GM18868 (cell line): ENCODE data around the gene TUBAL3.
A peak's percentile ranks its signal among the peaks of the same experiment; 100 is the strongest.
"Not testable (repeated sequence)": the region's sequence is repeated elsewhere in the genome, so short reads cannot be mapped to it uniquely, and the experiment has no call there.

Experiments
- ATAC-seq: cut with Tn5 transposase; IDR thresholded peaks from one replicate; pipeline ENCODE4 v1.9.1; 2021; ENCODE audit warnings: mild to moderate bottlenecking, moderate library complexity; ENCODE audit not compliant: unreplicated experiment

The TUBAL3 gene

DNA sequence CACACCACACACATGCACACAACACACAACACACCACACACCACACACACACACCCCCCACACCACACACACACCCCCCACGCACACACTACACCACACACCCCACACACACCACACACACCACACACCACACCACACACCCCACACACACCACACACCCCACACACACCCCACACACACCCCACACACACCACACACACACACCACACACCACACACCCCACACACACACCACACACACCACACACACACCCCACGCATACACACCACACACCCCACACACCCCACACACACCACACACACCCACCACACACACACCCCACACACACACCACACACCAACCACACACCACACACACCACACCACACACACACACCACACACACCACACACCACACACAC, 23.4 kb downstream of the TUBAL3 start:
- no peak for ATAC-seq

DNA sequence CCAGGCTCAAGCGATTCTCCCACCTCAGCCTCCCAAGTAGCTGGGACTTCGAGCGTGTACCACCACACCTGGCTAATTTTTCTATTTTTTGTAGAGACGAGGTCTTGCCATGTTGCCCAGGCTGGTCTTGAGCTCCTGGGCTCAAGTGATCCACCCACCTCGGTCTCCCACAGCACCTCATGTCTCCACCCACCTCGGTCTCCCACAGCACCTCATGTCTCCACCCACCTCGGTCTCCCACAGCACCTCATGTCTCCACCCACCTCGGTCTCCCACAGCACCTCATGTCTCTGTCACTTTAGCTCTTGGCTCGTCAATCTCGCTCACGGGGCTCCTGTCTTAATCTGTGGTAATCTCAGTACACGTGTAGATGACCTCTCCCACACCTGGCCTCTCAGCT, 24.2 kb downstream of the TUBAL3 start:
- not testable (repeated sequence) for ATAC-seq

DNA sequence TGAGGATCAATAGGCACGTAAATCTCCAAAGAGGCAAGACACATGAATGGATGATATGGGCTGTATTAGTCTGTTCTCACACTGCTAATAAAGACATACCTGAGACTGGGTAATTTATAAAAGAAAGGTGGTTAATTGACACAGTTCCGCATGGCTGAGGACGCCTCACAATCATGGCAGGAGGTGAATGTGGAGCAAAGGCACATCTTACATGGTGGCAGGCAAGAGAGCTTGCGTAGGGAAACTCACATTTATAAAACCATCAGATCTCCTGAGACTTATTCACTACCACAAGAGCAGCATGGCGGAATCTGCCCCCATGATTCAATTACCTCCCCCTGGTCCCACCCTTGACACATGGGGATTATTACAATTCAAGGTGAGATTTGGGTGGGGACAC, 25.4 kb downstream of the TUBAL3 start:
- ATAC-seq: not testable (repeated sequence)

DNA sequence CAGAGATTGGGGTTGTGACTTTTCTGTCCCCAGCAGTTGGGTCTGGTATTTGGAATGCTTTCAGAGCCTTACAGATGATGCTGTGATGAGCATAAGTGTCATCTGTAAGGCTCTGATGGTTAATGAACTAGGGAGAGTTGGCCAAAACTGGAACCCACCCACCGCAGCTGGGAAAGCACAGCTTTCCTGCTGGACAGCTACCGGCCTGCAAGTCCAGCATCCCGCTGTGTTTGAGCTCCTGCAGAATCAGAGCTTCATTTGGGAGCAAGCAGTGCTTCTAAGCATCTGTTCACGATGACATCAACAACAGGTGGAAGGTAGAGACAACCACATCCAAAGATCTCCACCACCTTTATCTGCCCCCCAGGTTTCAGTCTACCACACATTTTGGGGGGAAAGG, 28.2 kb downstream of the TUBAL3 start:
- ATAC-seq: no peak

DNA sequence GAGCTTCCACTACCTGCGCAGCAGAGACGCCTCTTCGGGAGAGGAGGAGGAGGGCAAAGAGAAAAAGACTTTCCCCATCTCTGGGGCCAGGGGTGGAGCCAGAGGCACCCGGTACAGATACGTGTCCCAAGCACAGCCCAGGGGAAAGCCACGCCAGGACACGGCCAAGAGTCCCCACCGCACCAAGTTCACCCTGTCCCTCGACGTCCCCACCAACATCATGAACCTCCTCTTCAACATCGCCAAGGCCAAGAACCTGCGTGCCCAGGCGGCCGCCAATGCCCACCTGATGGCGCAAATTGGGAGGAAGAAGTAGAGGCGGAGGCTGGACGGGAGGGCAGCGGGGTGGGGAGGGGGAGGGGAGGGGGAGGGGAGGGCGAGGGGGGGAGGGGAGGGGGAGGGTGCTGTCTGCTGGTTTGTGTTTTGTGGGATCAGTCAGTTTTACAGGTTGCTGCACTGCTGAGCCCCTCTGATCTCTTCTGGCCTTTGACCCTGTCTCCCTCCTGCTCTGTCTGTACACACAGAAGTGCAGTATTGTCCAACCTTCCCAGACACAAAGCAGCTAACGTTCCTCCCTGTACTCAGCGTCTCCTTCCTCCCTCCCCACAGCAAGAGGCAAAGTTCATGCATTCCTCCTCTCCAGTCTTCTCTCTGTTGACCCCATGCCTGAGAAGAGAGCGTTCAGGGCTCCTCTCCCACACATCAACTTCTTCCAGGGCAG, 30.6 kb downstream of the TUBAL3 start:
- ATAC-seq: no peak

DNA sequence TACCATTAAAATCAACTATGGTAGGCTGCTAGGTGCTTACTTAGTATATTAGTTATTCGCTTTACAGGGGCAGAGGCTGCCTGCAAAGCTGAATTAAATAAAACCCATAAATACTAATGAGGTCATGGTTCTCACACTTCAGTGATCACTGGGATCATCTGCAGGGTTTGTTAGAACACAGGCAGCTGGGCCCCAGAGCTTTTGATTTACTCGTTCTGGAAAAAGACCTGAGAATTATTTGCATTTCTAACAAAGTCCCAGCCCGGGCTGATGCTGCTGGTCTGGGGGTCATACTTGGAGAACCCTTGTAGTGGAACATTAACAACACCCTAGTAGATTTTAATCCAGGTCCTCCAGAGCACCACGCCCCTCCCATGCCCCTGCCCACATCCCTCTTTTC, 31.3 kb downstream of the TUBAL3 start:
- no peak for ATAC-seq

DNA sequence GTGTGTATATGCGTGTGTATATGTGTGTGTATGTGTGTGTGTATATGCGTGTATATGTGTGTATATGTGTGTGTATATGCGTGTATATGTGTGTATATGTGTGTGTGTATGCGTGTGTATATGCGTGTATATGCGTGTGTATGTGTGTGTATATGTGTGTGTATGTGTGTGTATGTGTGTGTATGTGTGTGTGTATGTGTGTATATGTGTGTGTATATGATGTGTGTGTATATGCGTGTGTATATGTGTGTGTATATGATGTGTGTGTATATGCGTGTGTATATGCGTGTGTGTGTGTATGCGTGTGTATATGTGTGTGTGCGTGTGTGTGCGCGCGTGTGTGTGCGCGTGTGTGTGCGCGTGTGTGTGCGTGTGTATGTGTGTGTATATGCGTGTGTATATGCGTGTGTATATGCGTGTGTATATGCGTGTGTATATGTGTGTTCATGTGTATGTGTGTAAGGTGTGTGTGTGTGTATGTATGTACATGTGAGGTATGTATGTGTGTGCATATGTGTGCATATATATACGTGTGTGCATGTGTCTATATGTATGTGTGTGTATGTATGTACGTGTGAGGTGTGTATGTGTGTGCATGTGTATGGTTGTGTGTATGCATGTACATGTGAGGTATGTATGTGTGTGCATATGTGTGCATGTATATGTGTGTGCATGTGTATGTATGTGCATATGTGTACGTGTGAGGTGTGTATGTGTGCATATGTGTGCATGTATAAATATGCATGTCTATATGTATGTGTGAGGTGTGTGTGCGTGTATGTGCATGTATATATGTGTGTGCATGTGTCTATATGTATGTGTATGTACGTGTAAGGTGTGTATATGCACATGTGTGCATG, 33.9 kb downstream of the TUBAL3 start:
- ATAC-seq: no peak

DNA sequence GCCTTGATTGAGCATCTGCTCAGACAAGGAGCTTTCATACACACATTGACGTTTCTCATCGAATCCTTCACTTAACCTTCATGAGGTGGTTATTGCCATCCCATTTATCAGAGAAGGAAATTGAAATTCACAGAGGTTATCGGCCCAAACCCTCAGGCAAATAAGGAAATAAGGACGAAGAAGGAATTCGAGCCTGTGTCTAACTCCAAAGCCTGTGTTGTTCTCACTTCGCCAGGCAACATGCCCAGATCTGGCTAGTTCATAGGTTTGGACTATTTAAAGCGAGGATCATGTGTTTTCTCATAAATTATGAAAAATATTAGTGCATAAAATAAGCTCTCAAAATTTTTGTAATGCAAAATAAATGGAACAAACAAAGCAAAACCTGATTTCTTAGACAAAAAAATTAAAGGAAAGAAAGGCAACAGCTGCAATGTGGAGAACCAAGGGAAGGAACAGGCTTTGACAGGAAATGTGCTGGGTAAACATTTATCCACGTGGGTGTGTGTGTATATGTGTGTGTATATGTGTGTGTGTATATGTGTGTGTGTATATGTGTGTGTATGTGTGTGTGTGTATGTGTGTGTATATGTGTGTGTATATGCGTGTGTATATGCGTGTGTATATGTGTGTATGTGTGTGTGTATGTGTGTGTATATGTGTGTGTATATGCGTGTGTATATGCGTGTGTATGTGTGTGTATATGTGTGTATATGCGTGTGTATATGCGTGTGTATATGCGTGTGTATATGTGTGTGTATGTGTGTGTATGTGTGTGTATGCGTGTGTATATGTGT, 35.1 kb downstream of the TUBAL3 start:
- no peak for ATAC-seq

DNA sequence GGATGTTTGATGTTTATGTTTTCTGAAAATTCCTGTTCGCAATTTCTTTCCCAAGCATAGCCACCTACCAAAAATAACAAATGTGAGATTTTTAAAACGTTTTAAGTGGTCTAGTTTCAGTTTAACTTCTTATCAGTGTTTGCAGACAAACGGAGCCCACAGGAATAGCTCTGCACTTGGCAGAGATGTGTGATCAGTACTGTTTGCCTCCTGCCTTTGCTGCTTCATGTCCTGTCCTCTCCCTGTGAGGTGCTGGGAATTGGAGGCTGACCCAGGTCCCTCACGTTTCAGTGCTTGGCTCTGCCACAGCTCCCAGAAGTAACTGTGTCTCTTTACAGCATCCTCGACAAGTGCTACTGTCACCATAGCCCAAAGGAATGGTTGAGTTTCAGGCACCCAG, 38.7 kb downstream of the TUBAL3 start:
- ATAC-seq: no peak

DNA sequence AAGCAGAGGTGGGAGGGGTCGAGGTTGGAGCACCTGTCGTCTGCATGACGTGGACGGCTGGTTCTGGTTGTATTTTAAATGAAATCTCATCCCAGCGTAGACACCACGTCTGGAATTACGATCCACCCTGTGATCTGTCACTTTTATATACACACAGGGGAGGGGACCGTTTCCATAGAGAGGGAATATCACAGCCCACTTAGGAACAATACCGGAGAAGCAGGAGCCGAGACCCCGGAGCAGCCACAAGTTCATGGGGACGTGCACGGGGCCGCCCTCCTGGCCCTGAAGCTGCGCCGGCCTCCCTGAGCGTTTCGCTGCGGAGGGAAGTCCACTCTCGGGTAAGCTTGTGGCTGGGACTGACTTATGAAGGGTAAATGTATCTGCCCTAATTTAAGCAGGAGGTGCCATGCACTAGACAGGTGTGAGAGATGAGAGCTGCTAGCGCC, 39.7 kb downstream of the TUBAL3 start, which contains the start of gene UCN3:
Gene UCN3, plus strand, starts transcription at position 77 of the 449 bp plus-strand sequence. CDS start 8,755 bp downstream, outside the sequence.
- no peak for ATAC-seq

DNA sequence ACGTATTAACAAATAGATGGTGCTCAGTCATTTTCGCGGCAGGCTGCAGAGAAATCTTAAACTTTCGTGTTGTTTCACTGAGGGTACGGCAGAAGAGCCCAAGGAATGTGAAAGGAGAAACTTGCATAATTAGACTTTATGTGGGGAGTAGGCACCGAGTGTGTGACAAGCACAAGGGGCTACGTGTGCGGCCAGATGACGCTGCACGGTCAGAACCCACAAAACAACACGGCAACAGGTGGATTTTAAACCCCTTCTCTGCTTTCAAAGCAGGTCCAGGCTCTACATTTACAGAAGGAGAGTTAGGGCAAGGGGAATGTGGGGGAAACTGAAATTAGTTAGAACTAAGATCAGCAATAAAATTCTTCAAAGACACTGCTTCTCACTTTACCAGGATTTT, 40.3 kb downstream of the TUBAL3 start:
- ATAC-seq: no peak

DNA sequence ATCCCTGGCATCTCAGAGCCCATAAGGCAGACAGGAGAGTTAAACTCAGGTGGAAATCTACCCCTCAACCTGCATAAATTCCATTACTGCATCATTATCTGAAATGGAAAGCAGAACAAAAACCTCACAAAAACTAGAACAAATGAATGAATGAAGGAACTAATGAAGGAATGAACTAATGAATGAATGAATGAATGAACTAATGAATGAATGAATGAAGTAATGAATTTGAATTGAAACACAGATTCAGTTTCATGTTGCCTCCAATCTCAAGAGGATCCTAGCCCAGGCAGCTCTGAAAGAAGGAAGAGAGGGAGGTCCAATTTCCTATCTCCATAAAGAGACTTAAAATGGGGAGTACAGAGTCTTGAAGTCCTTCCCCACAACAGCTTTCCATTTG, 41.8 kb downstream of the TUBAL3 start:
- ATAC-seq: no peak

DNA sequence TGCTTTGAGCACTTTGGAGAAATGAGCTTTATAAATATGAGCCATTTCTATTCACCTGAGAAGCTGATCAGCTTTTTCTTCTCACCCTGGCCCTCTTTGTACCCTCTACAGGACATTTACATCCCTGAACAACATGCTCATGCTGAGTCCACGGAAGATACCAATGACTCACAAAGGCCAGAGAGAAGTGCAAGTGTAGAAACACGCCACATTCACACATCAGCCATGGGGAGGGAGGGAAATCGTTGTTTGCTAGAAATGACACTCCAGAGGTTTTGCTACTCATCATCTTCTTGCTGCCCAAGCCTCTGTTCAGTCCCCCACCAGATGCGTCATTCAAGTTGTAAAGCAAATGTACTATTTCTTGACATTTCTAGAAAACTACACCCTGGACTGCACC, 42.7 kb downstream of the TUBAL3 start:
- ATAC-seq: no peak

DNA sequence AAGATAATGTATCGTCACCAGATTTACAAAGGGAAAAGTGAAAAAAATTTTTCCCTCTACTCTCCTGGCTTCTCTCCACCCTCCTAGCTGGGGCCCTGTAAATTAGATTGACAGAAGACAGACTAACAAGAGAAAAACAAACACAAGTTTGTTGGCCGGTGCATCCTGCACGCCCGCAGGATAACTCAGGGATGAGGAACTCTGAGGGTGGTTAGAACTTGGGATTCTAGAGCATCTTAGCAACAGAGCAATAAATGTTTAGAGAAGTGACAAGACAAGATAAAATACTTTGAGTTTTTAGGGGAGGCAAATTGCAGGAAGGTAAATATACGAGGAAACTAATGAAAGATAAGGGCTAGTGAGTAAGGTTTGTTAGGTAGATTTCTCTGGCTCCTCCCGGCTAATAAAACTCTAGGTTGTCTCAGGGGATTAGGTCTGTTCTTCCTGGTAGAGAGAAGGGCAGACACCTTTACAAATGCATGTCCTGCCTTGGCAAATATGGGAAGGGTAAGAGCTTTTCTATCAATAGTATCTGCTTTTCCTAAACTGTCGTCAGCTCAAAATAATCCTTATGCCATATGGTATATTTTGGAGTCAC, 44.2 kb downstream of the TUBAL3 start:
- ATAC-seq: no peak

DNA sequence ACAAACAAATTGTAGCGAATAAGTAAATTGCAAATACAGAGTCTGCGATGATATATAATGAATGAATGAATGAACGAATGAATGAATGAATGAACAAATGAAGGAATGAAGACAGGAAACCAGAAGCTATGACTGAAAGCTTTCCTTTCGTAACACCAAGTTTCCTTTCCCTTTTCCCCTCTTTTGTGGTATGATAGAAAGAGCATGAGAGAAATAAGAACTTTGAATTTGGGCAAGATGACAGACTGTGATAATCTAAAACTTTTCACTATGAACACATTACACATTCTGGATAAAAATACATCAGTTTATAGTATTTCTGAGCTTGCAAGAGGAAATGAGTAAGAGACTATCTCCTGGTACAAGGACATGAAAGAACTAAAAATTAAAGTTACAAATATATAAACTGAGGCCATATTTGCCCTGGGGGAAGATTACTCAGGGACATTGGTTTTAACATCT, 48.3 kb downstream of the TUBAL3 start:
- no peak for ATAC-seq

DNA sequence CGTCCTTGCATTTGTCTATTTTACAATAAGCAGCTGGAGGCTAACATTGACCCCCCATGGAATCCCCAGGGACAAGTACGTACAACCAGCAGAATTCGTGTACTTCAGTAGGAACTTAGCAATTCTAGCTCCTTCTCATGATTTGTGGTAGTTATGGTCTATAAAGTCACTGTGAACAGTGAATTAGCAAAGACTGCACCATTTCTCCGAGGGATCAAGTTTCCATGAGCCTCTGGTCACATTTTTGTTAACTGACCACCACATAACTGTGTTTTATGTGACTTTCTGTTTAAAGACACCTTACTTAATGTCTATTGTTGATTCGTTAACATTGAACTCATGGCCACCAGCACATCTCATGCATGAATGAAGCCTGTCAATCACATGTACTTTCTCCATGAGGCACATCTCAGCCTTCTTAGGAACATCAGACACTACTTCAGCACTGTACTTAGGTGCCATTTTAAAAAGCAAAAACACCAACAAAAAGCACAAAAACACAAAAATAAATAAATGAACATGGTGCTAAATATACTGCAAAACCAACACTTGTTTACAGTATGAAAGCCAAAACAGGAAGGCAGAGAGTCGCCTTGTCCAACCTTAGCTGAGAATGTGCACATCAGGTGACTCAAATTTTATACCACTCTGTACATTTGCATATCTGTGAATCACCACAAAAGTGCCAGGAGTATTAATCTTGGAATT, 48.9 kb downstream of the TUBAL3 start:
- no peak for ATAC-seq

DNA sequence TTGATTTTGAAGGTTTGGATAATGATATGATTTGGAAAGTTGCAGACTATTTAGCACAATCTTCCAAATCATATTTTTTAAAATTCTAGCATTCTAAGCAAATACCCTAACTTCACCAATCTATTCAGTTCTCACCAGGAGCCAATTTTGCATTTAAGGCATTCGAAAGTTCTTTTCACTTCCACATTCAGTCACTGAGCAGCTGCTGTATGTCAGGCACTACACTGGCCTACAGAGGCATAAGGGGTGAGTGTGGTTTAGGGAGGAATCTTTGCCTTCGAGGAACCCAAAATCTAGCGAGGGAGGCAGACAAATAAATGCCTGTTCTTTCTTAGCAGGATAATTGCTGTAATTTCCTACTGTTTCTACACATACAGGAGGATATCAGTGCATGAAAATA, 50.6 kb downstream of the TUBAL3 start:
- peak; percentile 66 for ATAC-seq

DNA sequence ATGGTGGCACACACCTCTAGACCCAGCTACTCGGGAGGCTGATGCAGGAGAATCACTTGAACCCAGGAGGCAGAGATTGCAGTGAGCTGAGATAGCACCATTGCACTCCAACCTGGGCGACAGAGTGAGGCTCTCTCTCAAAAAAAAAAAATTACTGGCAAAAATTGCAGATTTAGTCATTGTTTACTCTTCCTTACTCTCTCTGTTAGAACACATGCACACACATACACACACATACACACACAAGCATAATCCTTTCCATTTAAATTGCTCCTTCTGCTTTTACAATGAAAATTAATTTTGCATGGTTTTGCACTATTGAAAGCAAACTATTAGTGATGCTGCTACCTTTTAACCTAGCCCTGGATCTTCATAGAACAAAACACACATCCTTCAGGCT, 55.3 kb downstream of the TUBAL3 start:
- no peak for ATAC-seq

DNA sequence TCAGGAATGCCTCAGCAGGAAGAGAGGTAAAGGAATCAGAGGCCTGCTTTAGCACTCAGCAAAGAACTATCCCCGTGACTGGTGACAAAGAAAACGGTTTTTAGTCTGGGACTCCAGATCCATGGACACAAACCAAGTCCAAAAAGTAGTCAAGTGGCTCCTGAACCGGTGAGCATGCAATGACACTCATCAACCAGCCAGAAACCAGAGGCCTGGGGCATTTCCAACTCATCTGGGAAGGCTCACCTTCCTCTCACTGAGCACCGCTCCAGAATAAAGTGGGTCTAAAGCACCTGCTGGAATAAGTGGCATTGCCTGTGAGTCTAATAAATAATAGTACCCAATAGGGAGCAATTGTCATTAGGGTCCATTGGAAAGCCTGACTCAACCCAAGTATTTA, 57.7 kb downstream of the TUBAL3 start:
- ATAC-seq: no peak

DNA sequence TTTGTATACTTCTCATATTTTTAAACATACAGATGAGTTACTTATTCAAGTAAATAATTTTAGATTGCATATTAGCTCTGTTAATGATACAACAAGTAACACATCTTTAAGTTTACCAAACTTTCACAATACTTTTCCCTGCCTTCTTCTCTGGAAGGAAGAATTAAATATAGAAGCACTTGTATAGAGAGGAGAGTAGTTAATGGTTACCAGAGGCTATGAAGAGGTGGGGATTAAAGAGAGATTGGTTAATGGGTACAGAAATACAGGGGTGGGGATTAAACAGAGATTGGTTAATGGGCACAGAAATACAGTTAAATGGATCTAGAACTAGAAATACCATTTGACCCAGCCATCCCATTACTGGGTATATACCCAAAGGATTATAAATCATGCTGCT, 59.9 kb downstream of the TUBAL3 start:
- ATAC-seq: no peak
